Measurements from ENCODE around the gene GRAMD4.
A peak's percentile ranks its signal among the peaks of the same experiment; 100 is the strongest.
"Not testable (repeated sequence)": the region's sequence is repeated elsewhere in the genome, so short reads cannot be mapped to it uniquely, and the experiment has no call there.

Gene GRAMD4

DNA sequence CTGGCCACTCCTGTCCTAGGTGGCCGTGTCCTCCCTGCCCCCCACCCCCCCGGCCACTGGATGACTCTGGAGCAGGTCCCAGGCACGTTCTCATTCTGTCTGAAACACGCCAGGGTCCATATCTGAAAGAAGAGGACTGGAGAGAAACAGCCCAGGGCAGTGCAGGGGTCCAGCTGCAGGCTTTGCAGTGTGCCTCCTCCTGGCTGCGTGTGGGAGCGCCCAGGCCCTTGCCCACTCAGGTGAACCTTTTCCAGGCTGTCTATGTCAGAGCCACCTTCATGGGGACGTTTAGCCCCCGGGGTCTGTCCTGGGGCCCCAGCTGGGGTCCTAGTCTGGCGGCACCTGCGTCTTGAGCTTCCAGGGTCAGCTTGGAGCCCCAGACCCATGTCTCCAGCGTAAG is 15.6 kb downstream of the GRAMD4 start:
- no peak for DNase-seq (ENCODE audit: low read depth in 2 of 3, low spot score in 1 of 3)

DNA sequence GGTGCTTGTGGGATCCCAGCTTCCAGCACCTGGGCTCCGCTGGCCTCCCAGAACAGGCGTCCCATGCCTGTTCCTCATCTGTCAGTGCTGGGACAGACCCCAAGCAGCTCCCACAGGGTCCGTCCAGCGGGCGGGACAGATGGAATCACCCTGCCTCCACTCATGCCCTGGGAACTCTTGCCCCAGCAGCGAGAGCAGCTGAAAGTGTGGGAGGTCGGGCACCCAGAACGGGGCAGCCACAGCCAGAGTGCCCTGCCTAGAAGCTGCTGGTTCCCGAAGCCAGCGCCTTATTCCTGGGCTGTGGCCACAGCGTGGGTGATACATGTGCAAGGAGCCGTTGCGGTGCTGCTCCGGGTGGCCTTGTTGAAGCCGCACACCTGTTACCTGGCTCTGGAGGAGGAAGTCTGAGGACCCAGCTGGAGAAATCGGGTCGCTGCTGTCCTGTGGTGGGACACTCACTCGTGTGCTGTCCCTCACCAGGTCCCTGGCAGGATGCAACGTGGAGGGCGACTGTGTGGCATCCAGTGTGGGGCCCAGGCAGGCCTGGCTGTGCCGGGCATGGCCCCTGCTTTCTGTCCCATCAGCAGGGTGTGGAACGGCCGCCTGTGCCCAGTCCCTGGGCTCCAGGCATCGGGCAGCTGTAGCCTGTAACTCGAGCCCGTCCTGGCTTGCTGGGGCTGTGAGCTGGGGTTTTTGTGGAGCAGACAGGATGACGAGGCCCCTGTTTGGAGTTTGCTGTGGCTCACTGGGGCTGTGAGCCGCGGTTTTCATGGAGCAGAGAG is 16.2 kb downstream of the GRAMD4 start:
- no peak for DNase-seq (ENCODE audit: low read depth in 2 of 3, low spot score in 1 of 3)

DNA sequence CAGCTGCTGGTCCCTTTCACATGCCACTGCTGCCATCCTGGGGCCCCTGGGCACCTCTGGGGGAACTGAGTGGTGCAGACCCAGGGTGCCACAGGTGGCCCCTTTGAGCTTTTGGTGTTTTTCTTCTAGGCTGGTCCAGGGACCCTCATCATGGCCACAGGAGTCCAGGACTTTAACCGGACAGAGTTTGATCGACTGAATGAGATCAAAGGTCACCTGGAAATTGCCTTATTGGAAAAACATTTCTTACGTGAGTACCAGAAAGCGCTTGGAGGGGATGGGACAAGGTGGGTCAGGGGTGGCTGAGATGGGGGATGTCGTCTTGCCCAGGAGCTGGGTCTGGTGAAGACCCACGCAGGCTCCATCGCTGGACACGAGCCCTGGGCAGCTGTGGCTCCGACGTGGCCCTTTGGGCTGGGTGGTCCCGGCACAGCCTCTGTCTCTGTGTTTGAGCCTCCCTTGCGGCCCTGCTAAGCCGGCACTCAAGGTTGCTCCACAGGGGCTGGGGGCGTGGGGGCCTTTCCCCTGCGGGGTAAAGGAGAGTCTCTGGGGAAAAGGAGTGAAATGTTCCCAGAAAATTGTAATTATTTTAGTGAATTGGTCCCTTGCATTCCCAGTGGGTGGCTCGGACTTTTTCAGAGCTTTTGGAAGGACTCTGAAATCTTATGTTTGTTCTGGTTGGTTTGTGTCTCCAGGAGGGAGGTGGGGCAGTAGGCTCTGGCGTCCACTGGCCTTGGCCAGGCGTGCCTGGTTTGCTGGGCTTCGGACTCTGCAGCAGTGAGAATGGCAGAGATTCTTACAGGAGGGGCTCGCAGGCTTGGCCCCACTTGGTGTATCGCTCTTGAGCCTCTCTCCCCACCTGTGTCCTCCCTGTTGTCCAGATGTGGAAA is 17.8 kb downstream of the GRAMD4 start:
- DNase-seq (ENCODE audit: low read depth in 2 of 3, low spot score in 1 of 3) = no peak

DNA sequence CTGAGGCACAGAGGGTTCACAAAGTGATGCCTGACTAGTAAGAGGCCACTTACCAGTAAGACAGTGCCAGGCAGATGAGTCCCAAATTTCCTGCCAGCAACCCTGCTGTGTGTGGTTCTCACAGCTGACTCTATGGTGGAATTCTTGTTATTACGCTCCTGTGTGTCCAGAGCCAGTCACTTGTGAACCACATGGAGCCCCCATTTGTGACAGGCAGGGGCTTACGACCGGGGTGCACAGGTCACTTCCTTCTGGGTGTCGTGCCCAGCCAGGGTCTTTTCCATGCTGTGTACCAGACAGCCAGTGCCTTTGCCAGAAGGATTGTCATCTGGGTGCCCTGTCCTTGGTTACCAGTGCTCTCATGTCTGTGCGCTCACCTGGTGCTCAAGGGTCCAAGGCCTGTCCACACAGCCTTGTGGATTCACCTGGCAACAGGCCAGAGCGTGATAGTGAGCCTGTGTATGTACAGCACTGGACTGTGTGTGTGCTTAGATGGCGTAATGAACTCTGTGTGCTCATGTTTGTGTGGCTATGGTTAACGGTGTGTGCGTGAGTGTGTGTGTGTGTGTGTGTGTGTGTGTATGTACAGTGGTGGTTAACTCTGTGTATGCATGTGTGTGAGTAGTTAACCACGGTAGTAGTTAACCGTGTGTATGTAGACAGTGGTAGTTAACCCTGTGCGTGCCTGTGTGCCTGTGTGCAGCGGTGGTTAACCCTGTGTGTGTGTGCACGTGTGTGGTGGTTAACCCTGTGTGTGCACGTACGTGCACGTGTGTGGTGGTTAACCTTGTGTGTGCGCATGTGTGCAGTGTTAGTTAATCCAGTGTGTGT is 18.6 kb downstream of the GRAMD4 start:
- DNase-seq (ENCODE audit: low read depth in 2 of 3, low spot score in 1 of 3) = no peak

DNA sequence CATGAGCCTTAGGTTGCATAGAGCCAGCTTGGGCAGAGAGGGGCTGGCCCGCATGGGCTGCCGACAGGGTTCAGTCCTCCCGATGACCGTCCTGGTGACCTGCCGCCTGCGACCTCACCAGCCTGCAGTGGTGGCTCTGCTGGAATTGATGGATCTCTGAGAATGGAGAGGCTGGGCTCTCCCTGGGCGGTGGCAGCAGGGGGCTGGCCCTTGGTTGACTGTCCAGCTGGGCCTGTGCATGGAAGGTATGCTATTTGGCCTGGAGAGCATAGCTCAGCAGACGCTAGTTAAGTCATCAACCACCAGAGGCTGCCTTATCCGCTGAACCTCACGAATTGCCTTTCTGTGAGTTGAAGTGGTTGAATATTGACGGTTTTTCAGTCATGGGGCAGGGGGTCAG is 19.7 kb downstream of the GRAMD4 start:
- DNase-seq (ENCODE audit: low read depth in 2 of 3, low spot score in 1 of 3) = no peak

DNA sequence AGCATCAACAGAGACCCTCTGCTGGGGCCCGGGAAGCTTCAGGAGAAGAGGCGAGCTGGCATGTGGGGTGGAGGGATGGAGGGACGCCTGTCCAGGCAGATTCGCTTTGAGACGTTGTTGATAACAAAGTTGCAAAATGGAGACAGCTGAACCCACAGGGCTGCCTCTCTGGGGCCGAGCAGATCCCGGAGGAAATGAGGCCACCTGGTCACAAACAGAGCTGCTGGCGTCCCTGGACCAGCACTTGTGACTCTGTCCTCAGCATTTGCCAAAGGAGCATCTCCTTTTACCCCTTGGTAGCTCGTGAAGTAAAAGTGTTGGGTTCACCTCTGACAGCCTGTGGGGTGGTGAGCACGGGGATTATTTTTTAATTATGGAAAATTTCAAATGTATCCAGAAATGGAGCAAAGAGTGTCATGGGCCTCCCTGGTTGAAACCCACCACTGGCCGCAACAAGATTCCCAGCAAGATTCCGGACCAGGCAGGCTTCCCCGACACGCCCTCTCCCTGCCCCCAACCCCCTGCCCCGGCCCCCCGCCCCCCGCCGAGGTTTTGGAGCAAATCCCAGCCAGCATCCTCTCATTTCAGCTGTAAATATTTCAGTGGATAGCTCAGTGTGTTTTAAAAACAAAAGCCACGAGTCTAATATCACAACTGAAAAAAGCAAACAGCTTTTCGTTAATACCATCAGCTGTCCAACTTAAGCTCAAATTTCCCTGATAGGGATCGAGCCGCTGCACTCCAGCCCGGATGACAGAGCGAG is 20.3 kb downstream of the GRAMD4 start:
- no peak for DNase-seq (ENCODE audit: low read depth in 2 of 3, low spot score in 1 of 3)

DNA sequence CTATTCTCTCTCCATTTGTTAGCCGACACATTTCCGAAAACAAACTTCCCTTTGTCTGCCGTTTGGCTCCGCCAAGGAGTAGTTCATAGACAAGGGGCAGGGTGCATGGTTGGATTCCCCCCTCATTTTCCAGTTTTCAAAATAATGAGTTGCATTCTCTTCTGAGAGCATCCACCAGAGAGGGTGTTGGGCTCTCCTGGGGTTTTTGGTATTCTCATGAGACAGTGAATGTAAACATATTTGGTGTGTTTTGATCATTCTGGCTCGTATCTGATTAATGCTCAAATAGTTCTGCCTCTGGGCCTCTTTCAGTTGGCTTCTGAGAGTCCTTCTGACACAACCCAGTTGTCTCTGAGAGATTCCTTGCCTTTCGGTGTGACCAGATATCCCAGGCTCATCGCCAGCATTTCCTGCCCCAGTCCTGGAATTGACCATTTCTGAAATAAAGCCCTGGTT is 21.7 kb downstream of the GRAMD4 start:
- no peak for DNase-seq (ENCODE audit: low read depth in 2 of 3, low spot score in 1 of 3)

DNA sequence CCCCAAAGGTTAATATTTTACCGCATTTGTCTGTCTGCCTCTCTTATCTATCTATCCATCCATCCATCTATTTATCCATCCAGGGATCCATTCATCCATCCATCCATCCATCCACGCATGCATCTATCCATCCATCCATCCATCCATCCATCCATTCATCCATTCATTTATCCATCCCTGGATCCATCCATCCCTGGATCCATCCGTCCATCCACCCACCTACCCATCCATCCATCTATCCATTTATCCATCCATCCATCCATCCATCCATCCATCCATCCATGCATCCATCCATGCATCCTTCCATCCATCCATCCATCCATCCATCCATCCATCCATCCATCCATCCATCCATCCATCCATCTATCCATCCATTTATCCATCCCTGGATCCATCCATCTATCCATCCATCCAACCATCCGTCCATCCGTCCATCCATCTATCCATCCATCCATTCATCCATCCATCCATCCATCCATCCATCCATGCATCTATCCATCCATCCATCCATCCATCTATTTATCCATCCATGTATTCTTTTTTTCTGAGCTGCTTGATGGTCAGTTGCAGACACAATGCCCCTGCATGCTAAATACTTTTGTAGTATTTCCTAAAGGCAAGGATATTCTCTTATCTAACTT is 22.8 kb downstream of the GRAMD4 start:
- not testable (repeated sequence) for DNase-seq (ENCODE audit: low read depth in 2 of 3, low spot score in 1 of 3)

DNA sequence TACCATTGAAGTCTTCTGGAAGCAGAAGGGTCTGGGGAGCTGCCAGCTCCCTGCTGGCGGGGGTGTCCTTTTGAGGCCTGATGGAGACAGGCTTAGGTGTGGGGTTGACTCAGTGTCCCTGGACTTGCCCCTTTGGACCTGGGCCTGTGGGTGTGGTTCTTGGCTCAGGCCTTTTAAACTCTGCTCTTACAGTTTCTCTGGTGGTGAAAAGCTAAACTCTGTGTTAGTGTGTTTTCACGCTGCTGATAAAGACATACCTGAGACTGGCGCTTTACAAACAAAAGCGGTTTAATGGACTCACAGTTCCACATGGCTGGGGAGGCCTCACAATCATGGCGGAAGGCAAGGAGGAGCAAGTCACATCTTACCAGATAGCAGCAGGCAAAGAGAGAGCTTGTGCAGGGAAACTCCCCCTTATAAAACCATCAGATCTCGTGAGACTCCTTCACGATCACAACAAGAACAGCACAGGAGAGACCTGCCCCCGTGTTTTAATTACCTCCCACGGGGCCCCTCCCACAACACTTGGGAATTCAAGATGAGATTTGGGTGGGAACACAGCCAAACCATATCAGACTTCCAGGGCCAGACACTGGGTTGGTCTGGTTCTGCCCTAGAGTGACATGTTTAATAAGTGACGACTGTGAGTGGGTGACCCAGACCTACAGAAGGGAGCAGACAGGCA is 26.5 kb downstream of the GRAMD4 start:
- DNase-seq (ENCODE audit: low read depth in 2 of 3, low spot score in 1 of 3) = no peak

DNA sequence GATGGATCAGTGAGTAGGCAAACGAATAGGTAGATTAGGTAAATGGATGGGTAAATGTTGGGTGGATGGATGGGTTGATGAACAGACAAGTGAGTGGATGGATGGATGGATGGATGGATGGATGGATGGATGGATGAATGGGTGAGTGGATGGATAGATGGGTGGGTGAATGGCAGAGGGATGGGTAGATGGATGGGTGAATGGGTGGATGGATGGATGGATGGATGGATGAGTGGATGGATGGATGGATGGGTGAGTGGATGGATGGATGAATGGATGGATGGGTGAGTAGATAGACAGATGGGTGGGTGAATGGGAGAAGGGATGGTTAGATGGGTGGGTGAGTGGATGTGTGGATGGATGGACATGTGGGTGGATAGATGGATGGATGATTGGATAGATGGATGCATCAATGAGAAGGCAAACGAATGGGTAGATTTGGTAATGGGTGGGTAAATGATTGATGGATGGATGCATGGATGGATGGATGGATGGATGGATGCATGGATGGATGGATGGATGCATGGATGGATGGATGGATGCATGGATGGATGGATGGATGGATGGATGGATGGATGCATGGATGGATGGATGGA is 28.1 kb downstream of the GRAMD4 start:
- not testable (repeated sequence) for DNase-seq (ENCODE audit: low read depth in 2 of 3, low spot score in 1 of 3)

DNA sequence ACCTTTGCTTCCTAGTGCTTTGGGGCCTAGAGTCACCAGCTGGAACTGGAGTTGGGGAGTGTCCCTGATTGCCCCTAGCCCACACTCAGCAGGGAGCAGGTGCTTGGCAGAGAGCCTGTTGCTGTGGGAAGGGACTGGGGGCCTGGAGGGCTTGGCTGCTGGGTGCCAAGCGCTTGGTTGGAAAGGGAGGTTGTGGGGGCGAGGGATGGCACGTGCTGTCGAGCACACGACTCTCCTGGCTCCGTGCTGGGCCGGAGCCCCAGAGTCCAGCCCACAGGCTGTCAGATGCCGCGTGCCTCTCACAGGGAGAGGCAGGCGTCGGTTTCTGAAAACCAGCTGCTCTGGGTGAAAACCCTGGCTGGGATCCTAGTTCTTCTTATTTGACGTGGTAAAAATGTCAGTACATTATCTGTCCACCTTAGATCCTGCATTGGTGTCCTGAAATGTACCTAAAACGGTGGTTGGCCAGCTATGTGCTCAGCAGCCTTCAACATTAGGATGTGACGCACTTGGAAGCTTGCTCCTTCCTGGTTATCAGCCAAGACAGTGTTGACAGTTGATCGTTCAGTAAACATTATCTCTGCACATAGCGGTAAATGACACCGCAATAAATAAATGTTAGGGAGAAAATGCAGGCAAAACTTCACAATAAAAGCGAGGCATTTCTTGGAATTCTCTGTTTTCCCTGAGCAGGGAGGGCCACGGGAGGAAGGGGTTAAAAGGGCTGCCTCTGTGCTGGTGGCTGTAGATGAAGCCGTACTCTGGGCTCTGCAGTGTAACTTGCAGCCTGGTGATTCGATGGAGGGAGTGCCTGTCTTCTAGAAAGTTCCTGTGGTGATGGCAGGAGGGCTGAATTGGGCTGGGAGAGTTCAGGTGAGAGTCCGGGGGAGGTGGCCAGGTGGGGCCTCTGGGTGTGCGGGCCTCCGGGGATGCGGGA is 29.2 kb downstream of the GRAMD4 start:
- no peak for DNase-seq (ENCODE audit: low read depth in 2 of 3, low spot score in 1 of 3)

DNA sequence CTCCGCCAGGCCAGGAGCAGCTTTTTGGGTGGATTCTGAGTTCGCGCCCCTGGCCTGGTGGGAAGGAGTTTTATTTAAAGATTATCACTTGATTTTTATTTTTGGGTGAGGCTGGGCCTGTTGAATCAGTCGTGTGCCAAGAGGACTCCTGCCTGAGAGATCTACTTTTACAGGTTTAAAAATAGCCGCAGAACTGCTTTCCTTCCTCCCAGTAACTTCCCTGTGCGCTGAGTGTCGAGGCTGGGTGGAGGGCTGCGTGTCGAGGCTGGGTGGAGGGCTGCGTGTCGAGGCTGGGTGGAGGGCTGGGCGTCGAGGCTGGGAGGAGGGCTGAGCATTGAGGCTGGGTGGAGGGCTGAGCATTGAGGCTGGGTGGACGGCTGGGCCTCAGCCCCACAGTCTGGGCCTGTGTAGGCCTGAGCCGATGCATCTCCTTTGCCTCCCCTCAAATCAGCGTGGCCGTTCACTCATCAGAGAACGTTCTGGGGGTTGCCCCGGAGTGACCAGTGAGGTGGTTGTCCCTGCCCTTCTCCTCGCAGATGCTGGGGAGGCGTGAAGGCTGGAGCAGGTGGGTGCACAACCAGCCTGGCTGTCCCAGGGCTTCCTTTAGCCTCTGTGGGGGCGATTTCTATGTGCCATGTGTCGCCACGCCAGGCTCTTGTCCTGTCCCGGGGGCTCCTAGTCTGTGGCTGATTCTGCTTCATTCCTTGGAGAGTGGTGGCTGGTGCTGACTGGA is 30.1 kb downstream of the GRAMD4 start:
- no peak for DNase-seq (ENCODE audit: low read depth in 2 of 3, low spot score in 1 of 3)

DNA sequence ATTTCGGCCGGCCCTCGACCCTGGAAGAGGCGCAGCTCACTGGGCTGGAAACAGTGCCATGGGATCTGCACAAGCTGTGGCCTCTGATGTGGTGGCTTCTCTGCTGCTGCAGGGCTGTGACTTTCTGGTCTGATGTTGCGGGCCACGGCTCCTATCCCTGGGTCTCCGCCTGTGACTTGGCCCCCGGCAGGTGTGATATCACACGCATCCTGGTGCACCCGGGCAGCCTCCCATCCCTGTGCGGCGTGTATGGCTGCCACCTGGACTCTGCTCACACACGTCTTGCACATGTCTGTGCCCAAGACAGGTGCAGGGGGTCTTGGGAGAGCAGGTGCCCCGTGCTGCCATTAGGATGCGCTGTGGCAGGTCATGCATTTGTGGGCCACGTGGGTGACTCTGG is 31.1 kb downstream of the GRAMD4 start:
- DNase-seq (ENCODE audit: low read depth in 2 of 3, low spot score in 1 of 3) = no peak

DNA sequence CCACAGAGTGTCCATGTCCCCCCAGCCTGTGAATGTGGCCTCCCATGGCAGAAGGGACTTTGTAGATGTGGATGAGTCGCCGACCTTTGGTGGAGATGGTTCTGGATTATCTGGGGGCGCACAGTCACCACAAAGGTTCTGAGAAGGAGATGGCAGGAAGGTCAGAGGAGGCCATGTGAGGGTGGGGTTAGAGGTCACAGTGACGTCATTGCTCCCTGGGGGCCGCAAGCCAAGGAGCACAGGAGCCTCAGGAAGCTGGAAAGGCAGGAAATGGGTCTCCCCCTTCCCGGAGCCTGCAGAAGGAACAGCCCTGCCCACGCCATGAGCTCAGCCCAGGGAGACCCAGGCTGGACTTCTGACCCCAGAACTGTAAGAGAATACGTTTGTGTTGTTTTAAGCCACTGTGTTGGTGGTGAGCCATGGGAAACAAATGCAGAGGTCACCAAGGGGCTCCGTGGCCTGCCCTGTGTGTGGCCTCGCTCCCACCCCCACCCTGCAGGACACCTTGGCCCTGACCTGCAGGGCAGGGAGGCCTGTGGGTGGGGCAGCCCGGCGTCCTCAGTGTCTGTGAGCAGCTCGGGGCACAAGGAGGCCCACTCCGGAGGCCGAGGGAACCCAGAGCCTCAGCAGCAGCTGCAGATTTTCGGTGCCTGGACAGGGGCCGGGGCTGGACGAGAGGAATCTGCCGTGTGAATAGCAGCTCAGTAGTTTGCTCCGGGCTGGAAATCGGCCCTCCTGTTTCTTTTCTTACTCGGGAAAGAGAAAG is 32.1 kb downstream of the GRAMD4 start:
- no peak for DNase-seq (ENCODE audit: low read depth in 2 of 3, low spot score in 1 of 3)

DNA sequence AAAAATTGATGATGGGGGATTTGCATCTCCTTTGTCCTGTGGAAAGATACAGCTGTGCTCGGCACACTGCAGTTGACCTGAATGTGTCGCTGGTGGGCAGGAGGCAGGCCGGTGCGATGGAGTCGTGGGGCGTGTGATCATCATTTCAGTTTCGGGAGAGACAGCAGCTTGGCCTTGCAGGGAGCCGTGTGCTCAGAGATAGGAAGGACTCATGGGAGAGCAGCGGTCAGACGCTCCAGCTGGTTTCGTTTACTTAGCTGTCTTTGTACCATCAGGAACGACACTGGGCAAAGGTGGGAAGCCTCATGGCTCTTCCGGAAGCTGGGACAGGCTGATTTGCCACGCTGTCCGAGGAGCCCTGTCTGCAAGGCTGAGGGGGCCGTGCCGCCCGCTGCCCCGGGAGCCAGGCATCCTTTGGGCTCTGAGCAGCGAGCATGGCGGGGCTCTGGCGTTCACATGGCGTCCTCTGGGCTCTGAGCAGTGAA is 32.7 kb downstream of the GRAMD4 start:
- no peak for DNase-seq (ENCODE audit: low read depth in 2 of 3, low spot score in 1 of 3)

DNA sequence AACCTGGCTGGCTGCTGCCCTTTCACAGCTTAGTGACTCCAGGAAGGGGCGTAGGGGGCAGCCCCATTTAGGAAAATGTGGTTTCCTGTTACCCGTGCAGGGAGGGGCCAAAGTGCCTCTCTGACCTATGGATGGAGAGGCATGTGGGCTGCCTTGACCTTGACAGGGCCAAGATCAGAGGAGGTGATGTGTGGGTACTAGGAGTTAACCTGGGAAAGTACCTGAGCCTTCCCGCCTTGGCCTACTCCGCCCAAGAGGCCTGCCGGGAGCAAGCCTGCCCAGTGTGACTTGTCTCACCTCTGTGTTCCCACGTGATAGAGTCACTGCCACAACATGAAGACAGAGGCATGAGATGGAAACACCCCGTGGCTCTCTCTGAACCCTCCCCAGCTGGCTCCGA is 33.4 kb downstream of the GRAMD4 start:
- DNase-seq (ENCODE audit: low read depth in 2 of 3, low spot score in 1 of 3) = peak in 2 of 3 donors; percentile 28 to 39

Measured in stimulated activated CD4-positive, alpha-beta T cell treated with anti-CD3 and anti-CD28 coated beads, Interleukin-12 subunit alpha, Interleukin-12 subunit beta, amount 100 ng/mL, for 48 hours (primary cell).